Activated naive CD8-positive, alpha-beta T cell treated with anti-CD3 and anti-CD28 coated beads for 36 hours (primary cell): ENCODE measurements around the gene TACSTD2. TPM values are rescaled to one million over a fixed set of nuclear protein-coding genes. Genes with fewer than 3 reads are reported as not detected.
"Not testable (repeated sequence)": the region's sequence is repeated elsewhere in the genome, so short reads cannot be mapped to it uniquely, and the experiment has no call there.

Experiments
- DNase-seq: peaks from one replicate; pipeline ENCODE4 v3.0.0; 2021
- H3K27ac Mint-ChIP-seq: one replicate; pipeline ENCODE4 v1.8.0; 2022; ENCODE audit warnings: mild to moderate bottlenecking, moderate library complexity, mixed read lengths
- H3K27me3 Mint-ChIP-seq: one replicate; pipeline ENCODE4 v1.8.0; 2022; ENCODE audit warnings: mild to moderate bottlenecking, mixed read lengths
- H3K36me3 Mint-ChIP-seq: one replicate; pipeline ENCODE4 v1.8.0; 2021; ENCODE audit warnings: mild to moderate bottlenecking, mixed read lengths
- H3K4me1 Mint-ChIP-seq: one replicate; pipeline ENCODE4 v1.8.0; 2021; ENCODE audit warnings: mixed read lengths
- H3K4me3 Mint-ChIP-seq: one replicate; pipeline ENCODE4 v1.8.0; 2022; ENCODE audit warnings: mild to moderate bottlenecking, moderate library complexity, mixed read lengths
- H3K9me3 Mint-ChIP-seq: one replicate; pipeline ENCODE4 v1.8.0; 2022; ENCODE audit warnings: mixed read lengths
- total RNA-seq, 2 experiments: library from RNA; stranded (reverse); gene quantifications; one replicate each; pipeline ENCODE4 v1.2.3, GENCODE V29; 2021

TACSTD2 gene
- total RNA-seq, 2 experiments from 2014 or later: 0.08 to 0.33 TPM

GRCh38 chr1:58577654-58578030 is 590 bp upstream of the TACSTD2 start:
- H3K9me3 Mint-ChIP-seq: no peaks in the 10 kb centered on the region
- no peak for DNase-seq
- H3K4me1 Mint-ChIP-seq: peaks cover 30% of the 10 kb centered on the region
- H3K36me3 Mint-ChIP-seq: no peaks in the 10 kb centered on the region
- H3K27ac Mint-ChIP-seq: no peak overlapping the region
- peak overlapping the region; percentile 48 for H3K4me3 Mint-ChIP-seq
- peaks cover 83% of the 10 kb centered on the region for H3K27me3 Mint-ChIP-seq

DNA sequence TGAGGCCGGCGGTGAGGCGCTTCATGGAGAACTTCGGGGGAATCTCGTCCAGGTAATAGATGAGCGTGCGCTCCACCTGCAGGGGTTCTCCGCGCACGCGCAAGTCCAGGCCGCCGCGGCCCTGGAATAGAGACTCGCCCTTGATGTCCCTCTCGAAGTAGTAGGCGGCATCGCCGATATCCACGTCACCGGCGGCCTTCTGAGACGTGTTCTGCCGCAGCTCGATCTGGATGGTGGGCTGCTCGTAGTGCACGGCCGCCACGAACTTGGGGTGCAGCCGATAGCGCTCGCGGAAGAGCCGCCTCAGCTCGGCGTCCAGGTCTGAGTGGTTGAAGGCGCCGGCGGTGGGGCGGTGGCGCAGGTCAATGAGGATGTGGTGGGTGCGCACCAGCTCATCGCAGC is 726 bp downstream of the TACSTD2 start:
- DNase-seq: peak; percentile 28
- Mint-ChIP-seq H3K4me3 (peak overlapping the region; percentile 72), H3K36me3 (no peaks in the 10 kb centered on the region), H3K27me3 (peaks cover 93% of the 10 kb centered on the region), H3K27ac (no peak overlapping the region), H3K4me1 (peaks cover 30% of the 10 kb centered on the region), H3K9me3 (no peaks in the 10 kb centered on the region)

- Mint-ChIP-seq H3K9me3 (no peaks in the 10 kb centered on the region), H3K27ac (no peak overlapping the region), H3K4me3 (peak overlapping the region; percentile 72), H3K27me3 (peaks cover 91% of the 10 kb centered on the region), H3K4me1 (peaks cover 30% of the 10 kb centered on the region), H3K36me3 (no peaks in the 10 kb centered on the region)
- no peak for DNase-seq
These were observed 1.3 kb downstream of the TACSTD2 start for GRCh38 chr1:58575551-58576324.

DNA sequence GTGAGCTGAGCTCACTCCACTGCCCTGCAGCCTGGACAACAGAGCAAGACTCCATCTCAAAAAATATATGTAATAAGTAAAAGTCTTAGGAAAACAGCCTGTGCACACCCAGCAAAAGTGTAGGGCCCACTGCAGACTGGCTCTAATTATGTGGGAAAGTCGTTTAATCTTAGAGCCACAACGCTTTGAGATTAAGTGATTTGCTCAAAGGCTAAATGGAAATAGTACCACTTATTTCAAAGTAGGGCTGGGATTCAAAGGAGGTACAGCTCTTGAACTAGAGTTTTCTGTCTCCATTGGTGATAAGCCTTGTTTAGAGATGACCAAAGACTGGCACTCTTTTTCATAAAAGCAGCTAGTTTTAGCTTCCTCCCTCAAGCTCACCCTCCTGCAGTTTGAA is 2.2 kb downstream of the TACSTD2 start:
- Mint-ChIP-seq H3K27ac (no peak overlapping the region), H3K4me3 (peak overlapping the region; percentile 72), H3K36me3 (no peaks in the 10 kb centered on the region), H3K4me1 (peaks cover 30% of the 10 kb centered on the region), H3K9me3 (no peaks in the 10 kb centered on the region), H3K27me3 (peaks cover 93% of the 10 kb centered on the region)
- no peak for DNase-seq

DNA sequence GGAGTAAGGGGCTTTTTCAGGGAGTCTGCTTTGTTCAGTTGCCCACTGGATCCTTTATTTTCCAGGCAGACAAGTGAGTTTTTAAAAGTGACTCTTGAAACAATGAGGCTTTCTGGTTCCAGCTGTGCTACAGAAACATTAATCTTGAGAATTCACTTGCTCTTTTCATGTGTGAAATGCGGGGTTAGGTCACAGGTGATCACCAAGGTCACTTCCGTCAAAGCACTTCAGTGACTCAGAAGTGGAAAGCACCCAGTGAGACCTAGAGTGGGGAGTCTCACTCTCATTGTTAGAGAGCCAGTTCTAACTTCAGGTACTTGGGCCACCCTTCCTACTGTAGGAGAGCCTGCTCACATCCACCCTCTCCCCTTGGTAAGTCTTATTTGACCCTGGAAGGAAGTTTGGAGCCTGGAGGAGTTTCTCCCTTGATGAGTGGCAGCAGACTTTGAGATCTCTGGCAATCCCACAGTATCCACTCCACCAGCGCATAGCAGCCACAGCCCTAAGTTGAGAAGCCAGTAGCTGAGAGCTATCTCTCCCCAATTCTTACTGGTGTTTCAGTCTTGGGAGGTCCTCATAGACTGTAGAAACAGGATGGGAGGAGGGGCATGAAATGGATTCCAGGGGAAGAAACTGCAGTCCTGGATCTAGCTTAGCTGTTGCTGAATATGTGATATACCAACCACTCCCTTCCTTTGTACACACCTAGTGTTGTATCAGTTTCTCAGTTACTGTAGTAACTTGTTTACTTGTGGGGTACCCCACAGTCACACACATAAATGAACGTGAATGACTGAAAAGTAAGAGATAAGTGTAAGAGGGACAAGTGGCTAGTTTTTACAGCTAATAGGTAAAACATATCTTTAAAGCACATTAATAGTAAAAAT is 3.1 kb downstream of the TACSTD2 start:
- Mint-ChIP-seq H3K4me3 (peak overlapping the region; percentile 22), H3K27me3 (peaks cover 90% of the 10 kb centered on the region), H3K36me3 (no peaks in the 10 kb centered on the region), H3K27ac (no peak overlapping the region), H3K9me3 (no peaks in the 10 kb centered on the region), H3K4me1 (peaks cover 30% of the 10 kb centered on the region)
- DNase-seq: peak; percentile 29

DNA sequence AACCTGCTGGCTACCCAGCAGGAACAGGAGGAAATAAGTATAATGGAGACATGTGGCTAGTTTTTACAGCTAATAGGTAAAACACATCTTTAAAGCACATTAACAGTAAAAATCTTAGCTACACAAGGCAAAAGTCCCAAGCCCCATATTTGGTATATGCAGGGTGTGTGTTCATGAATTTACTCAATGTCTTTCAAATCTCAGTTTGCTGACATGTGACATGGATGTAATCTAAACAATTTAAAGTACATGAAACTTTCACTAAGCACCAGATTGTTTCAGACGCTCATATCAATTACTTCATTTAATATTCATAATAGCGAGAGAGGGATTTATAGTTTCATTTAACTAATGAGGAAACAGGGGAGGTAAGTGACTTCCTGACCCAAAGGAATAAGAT is 3.9 kb downstream of the TACSTD2 start:
- Mint-ChIP-seq H3K4me3 (no peak overlapping the region), H3K27ac (no peak overlapping the region), H3K27me3 (peaks cover 86% of the 10 kb centered on the region), H3K36me3 (no peaks in the 10 kb centered on the region), H3K9me3 (no peaks in the 10 kb centered on the region), H3K4me1 (peaks cover 28% of the 10 kb centered on the region)
- DNase-seq: no peak

- H3K27ac Mint-ChIP-seq: no peak overlapping the region
- H3K9me3 Mint-ChIP-seq: no peaks in the 10 kb centered on the region
- H3K4me1 Mint-ChIP-seq: peaks cover 24% of the 10 kb centered on the region
- no peak overlapping the region for H3K4me3 Mint-ChIP-seq
- H3K27me3 Mint-ChIP-seq: peaks cover 82% of the 10 kb centered on the region
- DNase-seq: no peak
- no peaks in the 10 kb centered on the region for H3K36me3 Mint-ChIP-seq
These were observed 4.4 kb downstream of the TACSTD2 start for GRCh38 chr1:58572690-58573089.

GRCh38 chr1:58571616-58572015 is 5.4 kb downstream of the TACSTD2 start:
- H3K4me3 Mint-ChIP-seq: no peak overlapping the region
- H3K36me3 Mint-ChIP-seq: no peaks in the 10 kb centered on the region
- H3K9me3 Mint-ChIP-seq: no peaks in the 10 kb centered on the region
- no peak overlapping the region for H3K27ac Mint-ChIP-seq
- no peak for DNase-seq
- peaks cover 20% of the 10 kb centered on the region for H3K4me1 Mint-ChIP-seq
- H3K27me3 Mint-ChIP-seq: peaks cover 75% of the 10 kb centered on the region

- Mint-ChIP-seq H3K4me3 (no peak overlapping the region), H3K9me3 (no peaks in the 10 kb centered on the region), H3K27ac (no peak overlapping the region), H3K27me3 (peaks cover 71% of the 10 kb centered on the region), H3K36me3 (no peaks in the 10 kb centered on the region), H3K4me1 (peaks cover 14% of the 10 kb centered on the region)
- no peak for DNase-seq
These were observed 6.2 kb downstream of the TACSTD2 start for GRCh38 chr1:58570817-58571216.

- Mint-ChIP-seq H3K27ac (no peak overlapping the region), H3K9me3 (no peaks in the 10 kb centered on the region), H3K36me3 (no peaks in the 10 kb centered on the region), H3K4me3 (no peak overlapping the region), H3K4me1 (peaks cover 12% of the 10 kb centered on the region), H3K27me3 (peaks cover 64% of the 10 kb centered on the region)
- DNase-seq: no peak
These were observed 7.0 kb downstream of the TACSTD2 start for GRCh38 chr1:58570094-58570493.

DNA sequence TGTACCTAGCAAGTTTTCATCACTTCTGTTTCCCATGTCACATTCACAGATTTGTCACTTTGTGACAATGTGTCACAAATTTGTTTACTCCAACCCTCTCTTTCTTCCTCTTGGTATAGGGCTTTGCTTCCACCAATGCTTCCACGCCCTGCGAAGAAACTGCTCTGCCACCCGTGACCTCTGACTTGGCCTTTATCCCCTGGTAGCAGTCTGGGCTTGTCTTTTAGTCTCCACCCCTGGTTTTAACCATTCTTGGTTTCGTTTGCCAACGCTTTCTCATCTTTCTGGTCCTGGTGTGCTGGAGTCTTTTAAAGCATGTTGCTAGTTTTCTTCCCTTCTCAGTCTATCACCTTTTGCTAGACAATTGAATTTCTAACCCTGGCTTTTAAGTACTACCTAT is 8.1 kb downstream of the TACSTD2 start:
- DNase-seq: no peak
- Mint-ChIP-seq H3K9me3 (no peaks in the 10 kb centered on the region), H3K4me3 (no peak overlapping the region), H3K27me3 (peaks cover 57% of the 10 kb centered on the region), H3K36me3 (no peaks in the 10 kb centered on the region), H3K4me1 (peaks cover 8% of the 10 kb centered on the region), H3K27ac (no peak overlapping the region)

DNA sequence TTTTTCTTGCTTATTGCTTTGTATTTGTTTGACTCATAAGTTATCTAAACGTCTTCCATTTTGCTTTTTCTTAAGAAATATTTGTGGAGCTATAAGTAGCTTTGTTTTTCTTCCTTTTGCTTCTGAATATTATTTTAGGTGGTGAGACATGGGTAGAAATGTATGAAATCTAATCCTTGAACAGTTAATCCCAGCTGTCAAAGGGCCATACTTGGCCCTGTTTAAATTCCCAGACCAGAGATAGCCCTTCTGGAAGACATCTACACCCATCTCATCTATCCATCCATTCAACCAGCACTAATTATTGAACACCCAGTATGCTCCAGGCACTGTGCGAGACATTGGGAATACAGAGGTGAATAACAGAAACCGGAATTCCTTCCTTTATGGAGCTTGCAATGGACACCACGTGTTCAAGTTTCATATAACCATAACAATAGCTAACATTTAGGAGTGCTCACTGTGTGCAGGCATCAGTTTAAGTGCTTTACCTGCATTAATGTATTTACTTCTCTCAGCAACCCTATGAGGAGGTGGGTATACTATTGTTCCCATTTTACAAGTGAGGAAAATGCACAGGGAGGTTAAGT is 8.7 kb downstream of the TACSTD2 start:
- H3K27me3 Mint-ChIP-seq: peaks cover 57% of the 10 kb centered on the region

DNA sequence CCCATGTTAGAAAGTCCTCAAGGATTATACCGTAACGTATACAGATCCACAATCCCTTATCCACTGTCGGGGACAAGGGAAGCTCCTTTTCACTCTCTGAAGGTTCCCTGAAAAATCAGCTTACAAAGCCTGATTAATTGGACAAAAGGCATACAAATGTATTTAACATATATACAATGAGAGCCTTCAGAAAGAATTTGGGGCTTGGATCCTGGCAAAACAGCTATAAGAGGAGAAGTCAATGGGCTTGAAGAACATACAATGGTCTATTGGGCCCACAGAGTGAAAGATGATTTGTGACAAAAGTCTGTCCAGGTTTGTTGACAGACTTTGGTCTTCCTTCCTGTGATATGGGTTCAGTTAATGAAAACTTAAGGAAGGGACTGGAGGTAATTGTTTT is 10.7 kb downstream of the TACSTD2 start:
- H3K27ac Mint-ChIP-seq: no peak overlapping the region
- DNase-seq: no peak
- H3K27me3 Mint-ChIP-seq: peaks cover 49% of the 10 kb centered on the region
- peaks cover 1% of the 10 kb centered on the region for H3K9me3 Mint-ChIP-seq
- H3K36me3 Mint-ChIP-seq: no peaks in the 10 kb centered on the region
- H3K4me3 Mint-ChIP-seq: no peak overlapping the region
- H3K4me1 Mint-ChIP-seq: no peaks in the 10 kb centered on the region

More for the DNA sequence above, 8.7 kb downstream of the TACSTD2 start:
- Mint-ChIP-seq H3K9me3 (peaks cover under 1% of the 10 kb centered on the region), H3K4me3 (no peak overlapping the region), H3K27ac (no peak overlapping the region), H3K36me3 (no peaks in the 10 kb centered on the region), H3K4me1 (peaks cover 2% of the 10 kb centered on the region)
- DNase-seq: no peak

- H3K4me3 Mint-ChIP-seq, H3K27ac Mint-ChIP-seq, H3K9me3 Mint-ChIP-seq, H3K4me1 Mint-ChIP-seq, DNase-seq, H3K36me3 Mint-ChIP-seq: not testable (repeated sequence)
- peaks cover 43% of the 10 kb centered on the region for H3K27me3 Mint-ChIP-seq
These were observed 13.3 kb downstream of the TACSTD2 start for GRCh38 chr1:58563715-58564114.

GRCh38 chr1:58561633-58562032 is 15.4 kb downstream of the TACSTD2 start:
- Mint-ChIP-seq H3K4me1 (no peaks in the 10 kb centered on the region), H3K27ac (no peak overlapping the region), H3K27me3 (peaks cover 51% of the 10 kb centered on the region), H3K36me3 (no peaks in the 10 kb centered on the region), H3K9me3 (peaks cover 5% of the 10 kb centered on the region), H3K4me3 (no peak overlapping the region)
- DNase-seq: no peak
